Breast epithelium (tissue), 4 donors: ENCODE measurements around the gene UPP1. TPM values are rescaled to one million over a fixed set of nuclear protein-coding genes. Genes with fewer than 3 reads are reported as not detected.

ENCODE experiments used
- DNase-seq, 2 donors: peaks; one replicate each; pipeline ENCODE4 v3.0.0-alpha.2; 2019; ENCODE audit warnings: low spot score in 2 of 2
- H3K27ac ChIP-seq, 2 donors: fragments of 200-600 bp; sonication (generic) in 1 of 2; one replicate each; pipeline ENCODE4 v1.5.1; 2016 to 2019; ENCODE audit warnings: mild to moderate bottlenecking in 1 of 2
- H3K27me3 ChIP-seq, 2 donors: fragments of 200-600 bp; sonication (generic) in 1 of 2; one replicate each; pipeline versions ENCODE4 v1.5.1 to v1.6.0; 2017 to 2019; ENCODE audit warnings: control low read depth in 1 of 2, mild to moderate bottlenecking in 1 of 2
- H3K36me3 ChIP-seq: fragments of 200-600 bp; one replicate; pipeline ENCODE4 v1.5.1; 2019
- H3K4me1 ChIP-seq, 2 donors: fragments of 200-600 bp; sonication (generic); one replicate each; pipeline ENCODE4 v1.5.1; 2016 to 2019; ENCODE audit warnings: control low read depth in 1 of 2
- H3K4me3 ChIP-seq, 3 donors: fragments of 200-600 bp; sonication (generic); 1 replicate in 2 of 3; 2 replicates in 1 of 3; pipeline ENCODE4 v1.5.1; 2016 to 2019; ENCODE audit warnings: mild to moderate bottlenecking in 3 of 3, moderate library complexity in 2 of 3
- H3K9me3 ChIP-seq, 2 donors: fragments of 200-600 bp; sonication (generic) in 1 of 2; one replicate each; pipeline ENCODE4 v1.5.1; 2016 to 2019; ENCODE audit warnings: control low read depth in 1 of 2
- POLR2A ChIP-seq: fragments of 450-650 bp; IDR thresholded peaks from one replicate; pipeline ENCODE4 v1.6.1; 2016; ENCODE audit warnings: antibody characterized with exemption, mild to moderate bottlenecking, moderate library complexity
- intact Hi-C: fragments of 100-400 bp; cut with DNase I; formaldehyde crosslinking; loops from one replicate; pipeline ENCODE4 v1.15.1; 2023; ENCODE audit warnings: low total_unique reads
- total RNA-seq, 3 donors: library from RNA; depleted of rRNA; stranded (reverse); fragments of >200 nt; gene quantifications; one replicate each; pipeline ENCODE4 v1.1.0, GENCODE V29; 2016

The UPP1 gene
- total RNA-seq, 3 donors from 2014 or later, result 11.1 to 32.1 (median 19.5) TPM

GRCh38 chr7:48154792-48155413 is 65.8 kb downstream of the UPP1 start:
- intact Hi-C loops, result loop anchor here (10.0 kb wide), 1 partner anchor 850 kb away; no protein-coding TSS in a partner anchor
- Histone ChIP-seq H3K27me3 (no peaks in the 10 kb centered on the region), H3K9me3 (peaks cover 0 to 4% of the 10 kb centered on the region in 2 donors), H3K27ac (no peak overlapping the region), H3K36me3 (no peaks in the 10 kb centered on the region), H3K4me1 (no peaks in the 10 kb centered on the region), H3K4me3 (no peak overlapping the region)
- no peak for DNase-seq
- TF ChIP-seq POLR2A, result no peak

Other genes starting within 250 kb of the UPP1 start
- under 1 TPM; 0.32 to 0.44 (median 0.33) TPM for gene PKD1L1, start 140.8 kb upstream of the UPP1 start, total RNA-seq
- gene HUS1, start 109.7 kb upstream of the UPP1 start, total RNA-seq, result 10 to 100 TPM; 26.5 to 46.2 (median 31.5) TPM
- gene SUN3, start 60.2 kb upstream of the UPP1 start, total RNA-seq, result not detected
- gene C7orf57, start 53.7 kb upstream of the UPP1 start, total RNA-seq, result not detected
- under 1 TPM; under 0.01 to 0.29 (median under 0.01) TPM for gene ABCA13, start 82.2 kb downstream of the UPP1 start, total RNA-seq